ENCODE data around the gene INVS. TPM values are rescaled to one million over a fixed set of nuclear protein-coding genes. Genes with fewer than 3 reads are reported as not detected.

INVS gene
- polyA plus RNA-seq, 1 of the 3 experiments (the other 2 are of a cell fraction) = 8.1 TPM

DNA sequence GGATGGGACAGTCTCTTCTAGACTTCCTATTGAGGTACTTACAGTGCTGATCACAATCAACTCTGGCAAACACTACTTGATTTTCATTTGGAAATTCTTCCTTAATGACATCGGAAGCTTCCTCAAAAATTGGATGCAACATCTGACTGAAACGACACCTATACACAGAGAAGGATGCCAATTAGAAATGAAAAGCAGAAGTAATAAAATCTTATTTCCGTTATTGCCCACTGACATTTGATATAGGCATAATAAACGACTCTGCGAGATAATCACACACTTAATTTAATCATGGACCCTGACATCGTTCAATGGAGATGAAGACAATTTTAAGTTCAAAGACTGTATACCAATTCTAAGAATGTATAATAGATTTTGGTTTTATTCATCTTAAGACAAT, 46.7 kb upstream of the INVS start:
- Histone ChIP-seq H2AFZ (ENCODE audit: low read depth) (no peak overlapping the region), H3K4me1 (ENCODE audit: control insufficient read depth in 1 of 2, insufficient read depth in 2 of 2, low read depth in 1 of 2, low read length in 1 of 2) (peaks cover 0 to 7% of the 10 kb centered on the region in 2 experiments; a peak in 1 of 4 replicates), H3K9me3 (no peaks in the 10 kb centered on the region), H3K27ac (ENCODE audit: low read depth in 2 of 2, low read length in 1 of 2) (no peak overlapping the region), H3K27me3 (ENCODE audit: insufficient read depth) (no peaks in the 10 kb centered on the region), H3K9me2 (no peaks in the 10 kb centered on the region), H3K9ac (no peak overlapping the region), H3K36me3 (replicated peaks in 1 of 2; ENCODE audit: control insufficient read depth in 1 of 2, insufficient read depth in 2 of 2, low read length in 1 of 2) (peaks cover 41 to 45% of the 10 kb centered on the region in 2 experiments), H3K4me3 (ENCODE audit: low read depth in 2 of 2, low read length in 1 of 2) (no peak overlapping the region), H3K4me2 (no peak overlapping the region), H4K20me1 (ENCODE audit: insufficient read depth) (no peaks in the 10 kb centered on the region), H3F3A (replicated peaks; ENCODE audit: insufficient read depth) (no peaks in the 10 kb centered on the region), H3K79me2 (ENCODE audit: insufficient read depth) (no peaks in the 10 kb centered on the region; the same call in none of the 2 replicates)
- TF ChIP-seq GABPA (IDR thresholded peaks at IDR 0.05; ENCODE audit: low read depth) = no peak
- TF ChIP-seq RAD21 (IDR thresholded peaks at IDR 0.05; ENCODE audit: low read length) = no peak
- no peak for TF ChIP-seq SIN3A (IDR thresholded peaks at IDR 0.05; ENCODE audit: borderline replicate concordance, low read depth, low read length)
- TF ChIP-seq, protein P1, sequence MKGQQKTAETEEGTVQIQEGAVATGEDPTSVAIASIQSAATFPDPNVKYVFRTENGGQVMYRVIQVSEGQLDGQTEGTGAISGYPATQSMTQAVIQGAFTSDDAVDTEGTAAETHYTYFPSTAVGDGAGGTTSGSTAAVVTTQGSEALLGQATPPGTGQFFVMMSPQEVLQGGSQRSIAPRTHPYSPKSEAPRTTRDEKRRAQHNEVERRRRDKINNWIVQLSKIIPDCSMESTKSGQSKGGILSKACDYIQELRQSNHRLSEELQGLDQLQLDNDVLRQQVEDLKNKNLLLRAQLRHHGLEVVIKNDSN (IDR thresholded peaks at IDR 0.05; ENCODE audit: borderline replicate concordance, low read depth) = no peak
- TF ChIP-seq, protein P2, sequence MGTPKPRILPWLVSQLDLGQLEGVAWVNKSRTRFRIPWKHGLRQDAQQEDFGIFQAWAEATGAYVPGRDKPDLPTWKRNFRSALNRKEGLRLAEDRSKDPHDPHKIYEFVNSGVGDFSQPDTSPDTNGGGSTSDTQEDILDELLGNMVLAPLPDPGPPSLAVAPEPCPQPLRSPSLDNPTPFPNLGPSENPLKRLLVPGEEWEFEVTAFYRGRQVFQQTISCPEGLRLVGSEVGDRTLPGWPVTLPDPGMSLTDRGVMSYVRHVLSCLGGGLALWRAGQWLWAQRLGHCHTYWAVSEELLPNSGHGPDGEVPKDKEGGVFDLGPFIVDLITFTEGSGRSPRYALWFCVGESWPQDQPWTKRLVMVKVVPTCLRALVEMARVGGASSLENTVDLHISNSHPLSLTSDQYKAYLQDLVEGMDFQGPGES (IDR thresholded peaks at IDR 0.05; ENCODE audit: low read depth, low read length) = no peak
- no peak for TF ChIP-seq FOXM1 (IDR thresholded peaks at IDR 0.05; ENCODE audit: low read depth)
- TF ChIP-seq NRF1 (IDR thresholded peaks at IDR 0.05; ENCODE audit: low read depth, low read length) = no peak
- TF ChIP-seq, protein P3, sequence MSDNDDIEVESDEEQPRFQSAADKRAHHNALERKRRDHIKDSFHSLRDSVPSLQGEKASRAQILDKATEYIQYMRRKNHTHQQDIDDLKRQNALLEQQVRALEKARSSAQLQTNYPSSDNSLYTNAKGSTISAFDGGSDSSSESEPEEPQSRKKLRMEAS (IDR thresholded peaks at IDR 0.05; ENCODE audit: low read depth) = no peak
- TF ChIP-seq MEF2A (IDR thresholded peaks at IDR 0.05; ENCODE audit: borderline replicate concordance, low read depth) = no peak
- no peak for TF ChIP-seq NFIC (IDR thresholded peaks at IDR 0.05; ENCODE audit: borderline replicate concordance)
- TF ChIP-seq ELF1 (IDR thresholded peaks at IDR 0.05) = no peak
- TF ChIP-seq YY1 (IDR thresholded peaks at IDR 0.05; ENCODE audit: low read depth) = no peak
- no peak for TF ChIP-seq POLR2AphosphoS5 (IDR thresholded peaks at IDR 0.05; ENCODE audit: low read depth, low read length)
- TF ChIP-seq TEAD4 (IDR thresholded peaks at IDR 0.05; ENCODE audit: borderline replicate concordance, insufficient read depth) = no peak
- TF ChIP-seq JUND (IDR thresholded peaks at IDR 0.05) = no peak
- TF ChIP-seq MXI1 (IDR thresholded peaks at IDR 0.05; ENCODE audit: low read depth, low read length) = no peak
- TF ChIP-seq, protein P4, sequence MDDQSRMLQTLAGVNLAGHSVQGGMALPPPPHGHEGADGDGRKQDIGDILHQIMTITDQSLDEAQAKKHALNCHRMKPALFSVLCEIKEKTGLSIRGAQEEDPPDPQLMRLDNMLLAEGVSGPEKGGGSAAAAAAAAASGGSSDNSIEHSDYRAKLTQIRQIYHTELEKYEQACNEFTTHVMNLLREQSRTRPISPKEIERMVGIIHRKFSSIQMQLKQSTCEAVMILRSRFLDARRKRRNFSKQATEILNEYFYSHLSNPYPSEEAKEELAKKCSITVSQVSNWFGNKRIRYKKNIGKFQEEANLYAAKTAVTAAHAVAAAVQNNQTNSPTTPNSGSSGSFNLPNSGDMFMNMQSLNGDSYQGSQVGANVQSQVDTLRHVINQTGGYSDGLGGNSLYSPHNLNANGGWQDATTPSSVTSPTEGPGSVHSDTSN (IDR thresholded peaks at IDR 0.05) = no peak
- ChIA-PET CTCF (no interaction called here), POLR2A (no interaction called here)
- 84% methylated on average over 6 of the region's 6 CpGs for WGBS (ENCODE audit: low lambda C conversion rate)
- DNase-seq = no peak

DNA sequence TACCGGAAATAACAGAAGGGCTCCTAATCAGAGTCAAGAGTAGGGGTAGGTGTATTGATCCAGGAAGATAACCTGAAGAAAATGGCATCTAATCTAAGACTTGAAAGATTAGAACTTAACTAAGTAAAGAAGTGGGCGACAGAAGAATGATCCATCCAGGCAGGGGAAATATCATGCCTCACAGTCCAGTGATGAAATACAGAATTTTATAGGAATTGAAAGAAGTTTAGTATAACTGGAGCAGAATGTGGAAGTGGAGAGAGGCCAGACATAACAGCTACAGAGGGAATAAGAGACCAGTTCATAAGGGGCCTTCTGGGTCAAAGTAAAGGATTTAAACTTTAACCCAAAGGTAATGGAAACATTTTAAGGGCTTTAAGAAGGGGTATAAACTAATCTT, 42.5 kb upstream of the INVS start:
- no peak overlapping the region for H3K4me2 ChIP-seq
- H3K9me3 ChIP-seq = no peaks in the 10 kb centered on the region
- H3K79me2 ChIP-seq (ENCODE audit: insufficient read depth) = peaks cover 13% of the 10 kb centered on the region
- H3K9me2 ChIP-seq = no peaks in the 10 kb centered on the region
- POLR2A ChIA-PET = no interaction called here
- H3K27ac ChIP-seq (ENCODE audit: low read depth in 2 of 2, low read length in 1 of 2) = no peak overlapping the region
- DNase-seq = no peak
- WGBS (ENCODE audit: low lambda C conversion rate) = 95% methylated on average over 2 of the region's 2 CpGs
- no peaks in the 10 kb centered on the region for H3K27me3 ChIP-seq (ENCODE audit: insufficient read depth)
- CTCF ChIA-PET = interaction anchor here (0.9 kb wide), 1 partner anchor 25 kb away, joined by 3 read pairs; no protein-coding TSS in a partner anchor
- TF ChIP-seq FOSL2 (IDR thresholded peaks at IDR 0.05; ENCODE audit: borderline replicate concordance, low read depth) = no peak
- TF ChIP-seq TCF12 (IDR thresholded peaks at IDR 0.05) = no peak
- TF ChIP-seq SMC3 (IDR thresholded peaks at IDR 0.05; ENCODE audit: low read depth, low read length) = no peak
- TF ChIP-seq, protein P5, sequence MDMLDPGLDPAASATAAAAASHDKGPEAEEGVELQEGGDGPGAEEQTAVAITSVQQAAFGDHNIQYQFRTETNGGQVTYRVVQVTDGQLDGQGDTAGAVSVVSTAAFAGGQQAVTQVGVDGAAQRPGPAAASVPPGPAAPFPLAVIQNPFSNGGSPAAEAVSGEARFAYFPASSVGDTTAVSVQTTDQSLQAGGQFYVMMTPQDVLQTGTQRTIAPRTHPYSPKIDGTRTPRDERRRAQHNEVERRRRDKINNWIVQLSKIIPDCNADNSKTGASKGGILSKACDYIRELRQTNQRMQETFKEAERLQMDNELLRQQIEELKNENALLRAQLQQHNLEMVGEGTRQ (IDR thresholded peaks at IDR 0.05; ENCODE audit: borderline replicate concordance, low read depth, low read length) = no peak
- no peak for TF ChIP-seq EZH2phosphoT487 (IDR thresholded peaks at IDR 0.05; ENCODE audit: borderline replicate concordance, low read depth)
- no peak for TF ChIP-seq TAF1 (IDR thresholded peaks at IDR 0.05; ENCODE audit: borderline replicate concordance, low read depth, low read length)
- no peak for TF ChIP-seq MXI1 (IDR thresholded peaks at IDR 0.05; ENCODE audit: low read depth, low read length)
- no peak for TF ChIP-seq ELF1 (IDR thresholded peaks at IDR 0.05)
- TF ChIP-seq, protein P4 (IDR thresholded peaks at IDR 0.05) = no peak
- no peak for TF ChIP-seq NRF1 (IDR thresholded peaks at IDR 0.05; ENCODE audit: low read depth, low read length)
- TF ChIP-seq NFIC (IDR thresholded peaks at IDR 0.05; ENCODE audit: borderline replicate concordance) = no peak
- no peak for TF ChIP-seq RXRA (IDR thresholded peaks at IDR 0.05; ENCODE audit: borderline replicate concordance, low read depth)
- no peaks in the 10 kb centered on the region; a peak in 1 of 4 replicates for H3K4me1 ChIP-seq (ENCODE audit: control insufficient read depth in 1 of 2, insufficient read depth in 2 of 2, low read depth in 1 of 2, low read length in 1 of 2)
- H3K36me3 ChIP-seq (replicated peaks in 1 of 2; ENCODE audit: control insufficient read depth in 1 of 2, insufficient read depth in 2 of 2, low read length in 1 of 2) = peaks cover 38 to 44% of the 10 kb centered on the region in 2 experiments
- no peak overlapping the region for H3K9ac ChIP-seq
- H3F3A ChIP-seq (replicated peaks; ENCODE audit: insufficient read depth) = no peaks in the 10 kb centered on the region
- H4K20me1 ChIP-seq (ENCODE audit: insufficient read depth) = no peaks in the 10 kb centered on the region
- H3K4me3 ChIP-seq (ENCODE audit: low read depth in 2 of 2, low read length in 1 of 2) = no peak overlapping the region
- H2AFZ ChIP-seq (ENCODE audit: low read depth) = no peak overlapping the region

All from SK-N-SH (cell line).